Tibial nerve (tissue), 4 donors: ENCODE measurements around the gene EXOC3L1.

Experiments
- EP300 ChIP-seq, 2 donors: sonication (generic); formaldehyde crosslinking; IDR thresholded peaks; one replicate each; pipeline ENCODE4 v1.6.1; 2017; ENCODE audit warnings: antibody characterized with exemption in 2 of 2, mild to moderate bottlenecking in 1 of 2
- POLR2A ChIP-seq, 2 donors: fragments of 450-650 bp; IDR thresholded peaks; one replicate each; pipeline ENCODE4 v1.6.1; 2017; ENCODE audit warnings: antibody characterized with exemption in 2 of 2, mild to moderate bottlenecking in 2 of 2, moderate library complexity in 2 of 2
- TF ChIP-seq, protein P1 (sequence below), 5 experiments: fragments of 200-600 bp in 3 of 5; fragments of 450-650 bp in 2 of 5; sonication (generic) in 3 of 5; IDR thresholded peaks; one replicate each; pipeline ENCODE4 v1.5.1; 2016 to 2019; ENCODE audit warnings: antibody characterized with exemption in 5 of 5, mild to moderate bottlenecking in 3 of 5, moderate library complexity in 2 of 5

DNA sequence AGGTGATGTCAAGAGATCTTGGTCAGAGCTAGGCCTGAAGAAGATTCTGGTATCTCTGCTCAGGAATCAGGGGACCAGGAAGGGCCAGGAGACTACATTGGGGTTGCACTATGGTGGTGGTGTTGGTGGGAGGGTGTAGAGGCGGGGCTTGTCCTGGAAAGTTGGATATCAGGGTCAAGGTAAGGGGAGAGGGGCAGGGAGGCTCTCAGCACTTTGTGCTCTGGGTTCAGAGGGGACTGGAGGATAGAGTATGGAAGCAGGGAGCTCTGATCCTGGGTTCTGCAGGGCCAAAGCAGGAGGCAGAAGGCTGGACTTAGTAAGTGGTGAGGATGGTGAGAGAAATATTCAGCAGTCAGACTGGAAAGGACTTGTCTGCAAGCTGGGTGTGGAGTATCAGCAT, 16.6 kb downstream of the EXOC3L1 start:
- TF ChIP-seq, protein P1, sequence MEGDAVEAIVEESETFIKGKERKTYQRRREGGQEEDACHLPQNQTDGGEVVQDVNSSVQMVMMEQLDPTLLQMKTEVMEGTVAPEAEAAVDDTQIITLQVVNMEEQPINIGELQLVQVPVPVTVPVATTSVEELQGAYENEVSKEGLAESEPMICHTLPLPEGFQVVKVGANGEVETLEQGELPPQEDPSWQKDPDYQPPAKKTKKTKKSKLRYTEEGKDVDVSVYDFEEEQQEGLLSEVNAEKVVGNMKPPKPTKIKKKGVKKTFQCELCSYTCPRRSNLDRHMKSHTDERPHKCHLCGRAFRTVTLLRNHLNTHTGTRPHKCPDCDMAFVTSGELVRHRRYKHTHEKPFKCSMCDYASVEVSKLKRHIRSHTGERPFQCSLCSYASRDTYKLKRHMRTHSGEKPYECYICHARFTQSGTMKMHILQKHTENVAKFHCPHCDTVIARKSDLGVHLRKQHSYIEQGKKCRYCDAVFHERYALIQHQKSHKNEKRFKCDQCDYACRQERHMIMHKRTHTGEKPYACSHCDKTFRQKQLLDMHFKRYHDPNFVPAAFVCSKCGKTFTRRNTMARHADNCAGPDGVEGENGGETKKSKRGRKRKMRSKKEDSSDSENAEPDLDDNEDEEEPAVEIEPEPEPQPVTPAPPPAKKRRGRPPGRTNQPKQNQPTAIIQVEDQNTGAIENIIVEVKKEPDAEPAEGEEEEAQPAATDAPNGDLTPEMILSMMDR (IDR thresholded peaks at IDR 0.05): no peak
- no peak for TF ChIP-seq POLR2A (IDR thresholded peaks at IDR 0.05)
- TF ChIP-seq EP300 (IDR thresholded peaks at IDR 0.05): no peak
